Panc1 (cell line): ENCODE measurements around the gene EDAR. TPM values are rescaled to one million over a fixed set of nuclear protein-coding genes. Genes with fewer than 3 reads are reported as not detected.
A peak's percentile ranks its signal among the peaks of the same experiment; 100 is the strongest.

ENCODE experiments used
- ATAC-seq: fragments of 200-7000 bp; cut with Tn5 transposase; 2 replicates; pipeline ENCODE4 v1.9.1; 2020; ENCODE audit warnings: mild to moderate bottlenecking, moderate library complexity
- BruUV-seq: library from RNA; stranded (reverse); fragments of 400-500 nt; replicated peaks from 2 replicates; lab custom pipeline; 2021; lab: Mats Ljungman, UMichigan
- CTCF ChIA-PET: fragments of 300-600 bp; sonication (Branson Sonifier 250); formaldehyde crosslinking; loops from one replicate; lab custom pipeline; 2022; ENCODE audit warnings: antibody characterized with exemption; lab: Charles Lee
- POLR2A ChIA-PET: fragments of 300-600 bp; sonication (Branson Sonifier 250); formaldehyde crosslinking; loops from one replicate; lab custom pipeline; 2022; ENCODE audit warnings: antibody characterized with exemption; lab: Charles Lee
- DNase-seq: peaks from one replicate; pipeline ENCODE4 v3.0.0-alpha.2; 2010; ENCODE audit warnings: low read depth, low spot score
- H3K27ac ChIP-seq: 2 replicates; pipeline ENCODE4 v1.5.1; 2011; ENCODE audit warnings: mild to moderate bottlenecking, low read length, inconsistent platforms
- H3K27me3 ChIP-seq: fragments of 200-500 bp; sonication (Bioruptor generic); 2 replicates; pipeline ENCODE4 v1.6.0; 2014; ENCODE audit warnings: low read length, inconsistent platforms; ENCODE audit not compliant: control insufficient read depth, insufficient read depth
- H3K36me3 ChIP-seq: fragments of 200-500 bp; sonication (Bioruptor generic); 2 replicates; pipeline ENCODE4 v1.5.1; 2014; ENCODE audit warnings: inconsistent platforms, mild to moderate bottlenecking, low read length, moderate library complexity; ENCODE audit not compliant: control insufficient read depth, insufficient read depth
- H3K4me1 ChIP-seq: 2 replicates; pipeline ENCODE4 v1.5.1; 2011; ENCODE audit warnings: inconsistent platforms, mild to moderate bottlenecking, low read length, moderate library complexity; ENCODE audit not compliant: control insufficient read depth, insufficient read depth
- H3K4me3 ChIP-seq, 2 experiments: 2 replicates each; pipeline ENCODE4 v1.5.1; 2011 to 2012; ENCODE audit warnings: low read depth in 2 of 2, low read length in 2 of 2, mild to moderate bottlenecking in 2 of 2, inconsistent platforms in 1 of 2, moderate library complexity in 1 of 2
- H3K9me3 ChIP-seq: fragments of 200-500 bp; sonication (Bioruptor generic); 2 replicates; pipeline ENCODE4 v1.5.1; 2014; ENCODE audit warnings: low read depth, mild to moderate bottlenecking, inconsistent platforms, low read length, moderate library complexity; ENCODE audit not compliant: control insufficient read depth, insufficient read depth
- CTCF ChIP-seq: fragments of 450-650 bp; IDR thresholded peaks from 2 replicates; pipeline ENCODE4 v1.5.1; 2017; ENCODE audit warnings: mild to moderate bottlenecking
- POLR2AphosphoS5 ChIP-seq: IDR thresholded peaks from 2 replicates; pipeline ENCODE4 v1.6.1; 2012; ENCODE audit warnings: mild to moderate bottlenecking, low read depth, low read length, moderate library complexity
- REST ChIP-seq, 2 experiments: IDR thresholded peaks; 2 replicates each; pipeline ENCODE4 v1.6.1; 2011 to 2012; ENCODE audit warnings: low read depth in 2 of 2, control low read depth in 1 of 2, low read length in 1 of 2, mild to moderate bottlenecking in 1 of 2, moderate library complexity in 1 of 2; ENCODE audit not compliant: insufficient read depth in 1 of 2
- SIN3A ChIP-seq: IDR thresholded peaks from 2 replicates; pipeline ENCODE4 v1.6.1; 2012; ENCODE audit warnings: low read depth, mild to moderate bottlenecking, low read length, moderate library complexity, borderline replicate concordance; ENCODE audit not compliant: insufficient read depth
- TCF7L2 ChIP-seq: IDR thresholded peaks from 2 replicates; pipeline ENCODE4 v1.6.1; 2011; ENCODE audit warnings: mild to moderate bottlenecking, low read depth, low read length, inconsistent platforms
- in situ Hi-C: cut with HindIII; loops from 2 replicates; pipeline ENCODE4 v1.10.0; 2016; ENCODE audit warnings: low sequenced_read_pairs, low pct_unique_long_range_greater_than_20kb
- intact Hi-C: fragments of 100-400 bp; cut with micrococcal nuclease; formaldehyde crosslinking; loops from one replicate; pipeline ENCODE4 v1.10.0; 2022; ENCODE audit not compliant: unreplicated experiment
- total RNA-seq: library from RNA; stranded (reverse); gene quantifications from one replicate; pipeline ENCODE4 v1.2.1, GENCODE V29; 2021; ENCODE audit not compliant: unreplicated experiment

Gene EDAR
- total RNA-seq, 1 experiment from 2014 or later, result not detected

GRCh38 chr2:108961796-108962195, 27.2 kb downstream of the EDAR start:
- TF ChIP-seq CTCF, result no peak
- no peak for TF ChIP-seq REST (IDR thresholded peaks at IDR 0.05; ENCODE audit: insufficient read depth in 1 of 2, low read depth in 2 of 2, low read length in 1 of 2)
- TF ChIP-seq TCF7L2, result no peak
- no peak for TF ChIP-seq SIN3A
- TF ChIP-seq POLR2AphosphoS5, result no peak
- Histone ChIP-seq H3K27me3 (no peaks in the 10 kb centered on the region), H3K27ac (no peak overlapping the region), H3K4me3 (no peak overlapping the region), H3K9me3 (no peaks in the 10 kb centered on the region), H3K4me1 (no peaks in the 10 kb centered on the region), H3K36me3 (no peaks in the 10 kb centered on the region)
- intact Hi-C loops, result no loop called here
- CTCF ChIA-PET, result no interaction called here
- POLR2A ChIA-PET, result no interaction called here
- in situ Hi-C loops, result no loop called here
- no TSS peak for BruUV-seq
- DNase-seq (no peak), ATAC-seq (no peak)

DNA sequence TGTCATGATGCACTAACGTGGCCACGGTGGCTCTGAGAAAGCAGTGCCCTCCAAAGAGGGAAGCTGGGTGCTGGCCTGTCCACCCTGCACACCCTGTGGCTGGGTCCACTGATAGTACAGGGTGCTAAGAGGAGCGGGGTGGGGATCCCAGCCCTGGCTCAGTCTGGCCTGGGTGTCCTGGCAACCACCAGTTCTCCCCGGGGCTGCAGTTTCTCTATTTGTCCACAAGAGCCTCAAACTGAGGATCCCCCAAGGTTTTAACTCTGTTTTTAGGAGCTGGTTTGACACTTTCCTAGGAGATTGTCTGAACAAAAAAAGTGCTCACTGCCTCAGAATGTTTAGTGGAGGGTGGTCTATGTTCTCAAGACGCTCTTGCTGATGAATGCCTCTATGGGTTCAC, 29.0 kb downstream of the EDAR start:
- POLR2A ChIA-PET, result no interaction called here

More for the DNA sequence above, 29.0 kb downstream of the EDAR start:
- no peak overlapping the region for H3K4me3 ChIP-seq
- H3K9me3 ChIP-seq, result no peaks in the 10 kb centered on the region
- in situ Hi-C loops, result no loop called here
- H3K4me1 ChIP-seq, result no peaks in the 10 kb centered on the region
- no peaks in the 10 kb centered on the region for H3K36me3 ChIP-seq
- ATAC-seq (peak; percentile 60; the same call in 1 of the 2 replicates), DNase-seq (no peak)
- no peak overlapping the region for H3K27ac ChIP-seq
- BruUV-seq, result no TSS peak
- intact Hi-C loops, result no loop called here
- TF ChIP-seq REST (IDR thresholded peaks at IDR 0.05; ENCODE audit: insufficient read depth in 1 of 2, low read depth in 2 of 2, low read length in 1 of 2) (no peak), TCF7L2 (no peak), SIN3A (no peak), POLR2AphosphoS5 (no peak), CTCF (no peak)
- CTCF ChIA-PET, result no interaction called here
- peaks cover 2% of the 10 kb centered on the region; the same call in 1 of the 2 replicates for H3K27me3 ChIP-seq
